Measurements from ENCODE around the gene FILIP1.

The FILIP1 gene

DNA sequence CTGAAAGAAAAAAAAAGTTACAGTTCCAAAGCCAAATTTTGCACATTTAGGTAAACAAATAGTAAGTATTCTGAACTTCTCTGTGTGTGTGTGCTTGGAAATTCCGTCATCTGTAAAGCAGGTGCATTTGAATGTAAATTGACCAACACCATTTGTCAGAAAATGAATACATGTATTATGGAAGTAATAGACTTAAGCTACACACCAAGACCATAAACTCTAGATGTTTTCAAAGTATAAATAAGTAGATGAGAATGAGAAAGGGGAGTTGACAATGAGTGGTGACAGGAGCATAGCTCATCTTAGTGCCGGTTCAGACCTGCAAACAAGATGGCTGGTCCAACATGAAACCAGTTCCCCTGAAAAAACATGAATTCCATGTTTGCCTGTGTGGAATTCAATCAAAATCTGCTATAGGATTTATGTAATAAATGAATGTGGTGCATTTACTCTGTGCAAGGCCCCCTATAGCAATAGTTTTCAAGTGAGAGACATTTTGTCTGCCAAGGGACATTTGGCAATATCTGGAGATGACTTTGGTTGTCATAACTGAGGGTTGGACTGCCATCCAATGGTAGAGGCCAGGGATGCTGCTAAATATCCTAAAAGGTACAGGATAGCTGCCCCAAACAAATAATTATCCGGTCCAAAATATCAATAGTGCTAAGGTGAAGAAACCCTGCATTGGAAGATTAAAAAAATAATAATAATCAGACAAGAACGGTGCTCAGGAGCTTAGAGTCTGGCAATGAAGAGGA is 11.0 kb upstream of the FILIP1 start:
- TF ChIP-seq, protein P1, sequence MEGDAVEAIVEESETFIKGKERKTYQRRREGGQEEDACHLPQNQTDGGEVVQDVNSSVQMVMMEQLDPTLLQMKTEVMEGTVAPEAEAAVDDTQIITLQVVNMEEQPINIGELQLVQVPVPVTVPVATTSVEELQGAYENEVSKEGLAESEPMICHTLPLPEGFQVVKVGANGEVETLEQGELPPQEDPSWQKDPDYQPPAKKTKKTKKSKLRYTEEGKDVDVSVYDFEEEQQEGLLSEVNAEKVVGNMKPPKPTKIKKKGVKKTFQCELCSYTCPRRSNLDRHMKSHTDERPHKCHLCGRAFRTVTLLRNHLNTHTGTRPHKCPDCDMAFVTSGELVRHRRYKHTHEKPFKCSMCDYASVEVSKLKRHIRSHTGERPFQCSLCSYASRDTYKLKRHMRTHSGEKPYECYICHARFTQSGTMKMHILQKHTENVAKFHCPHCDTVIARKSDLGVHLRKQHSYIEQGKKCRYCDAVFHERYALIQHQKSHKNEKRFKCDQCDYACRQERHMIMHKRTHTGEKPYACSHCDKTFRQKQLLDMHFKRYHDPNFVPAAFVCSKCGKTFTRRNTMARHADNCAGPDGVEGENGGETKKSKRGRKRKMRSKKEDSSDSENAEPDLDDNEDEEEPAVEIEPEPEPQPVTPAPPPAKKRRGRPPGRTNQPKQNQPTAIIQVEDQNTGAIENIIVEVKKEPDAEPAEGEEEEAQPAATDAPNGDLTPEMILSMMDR (IDR thresholded peaks at IDR 0.05; ENCODE audit: low read depth, low read length) = peak; percentile 35
- DNase-seq (ENCODE audit: low read depth in 2 of 2) = peak; percentile 54 to 62
- H3K4me3 ChIP-seq (replicated peaks in 1 of 2; ENCODE audit: low read depth in 2 of 2, low read length in 2 of 2) = no peak overlapping the region

DNA sequence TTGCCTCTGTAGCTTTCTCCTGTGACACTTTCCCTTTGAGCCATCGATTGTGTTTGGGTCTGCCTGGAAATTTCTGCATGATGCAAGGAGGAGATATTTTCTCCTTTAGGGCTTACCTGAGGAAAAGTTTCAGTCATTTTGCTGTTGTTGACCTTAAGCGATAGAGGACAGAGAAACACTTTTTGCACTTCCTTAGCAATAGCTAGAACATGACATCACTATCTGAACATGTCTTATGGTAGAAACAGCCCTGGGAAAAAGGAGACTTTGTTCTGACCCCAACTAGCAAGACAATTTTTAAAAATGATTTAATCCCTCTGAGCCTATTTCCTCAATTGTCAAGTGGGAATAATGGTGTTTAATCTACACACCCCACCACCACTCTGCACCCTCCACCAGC is 9.7 kb upstream of the FILIP1 start:
- TF ChIP-seq, protein P1 (IDR thresholded peaks at IDR 0.05; ENCODE audit: low read depth, low read length) = no peak
- H3K4me3 ChIP-seq (replicated peaks in 1 of 2; ENCODE audit: low read depth in 2 of 2, low read length in 2 of 2) = no peak overlapping the region
- DNase-seq (ENCODE audit: low read depth in 2 of 2) = peak in 1 of 2 donors; percentile 65

DNA sequence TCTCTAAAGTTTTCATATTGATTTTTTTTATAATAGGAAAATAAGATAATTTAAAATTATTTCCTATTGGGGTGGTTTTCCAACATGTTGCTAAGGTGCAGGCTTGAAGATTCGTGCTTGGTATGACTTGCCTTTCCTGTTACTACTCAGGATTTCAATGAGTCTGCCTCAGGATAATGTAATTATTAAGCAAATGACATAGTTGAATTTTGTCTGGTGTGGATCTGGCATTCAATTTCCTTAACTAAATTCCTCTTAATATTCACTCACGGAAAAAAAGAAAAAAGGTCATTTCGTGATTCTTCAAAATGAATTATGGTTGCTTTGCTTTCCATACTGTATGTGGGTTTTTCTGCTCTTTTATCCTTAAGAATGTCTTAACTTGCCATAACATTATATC is 9.3 kb upstream of the FILIP1 start:
- H3K4me3 ChIP-seq (replicated peaks in 1 of 2; ENCODE audit: low read depth in 2 of 2, low read length in 2 of 2) = no peak overlapping the region
- TF ChIP-seq, protein P1 (IDR thresholded peaks at IDR 0.05; ENCODE audit: low read depth, low read length) = no peak
- DNase-seq (ENCODE audit: low read depth in 2 of 2) = no peak

DNA sequence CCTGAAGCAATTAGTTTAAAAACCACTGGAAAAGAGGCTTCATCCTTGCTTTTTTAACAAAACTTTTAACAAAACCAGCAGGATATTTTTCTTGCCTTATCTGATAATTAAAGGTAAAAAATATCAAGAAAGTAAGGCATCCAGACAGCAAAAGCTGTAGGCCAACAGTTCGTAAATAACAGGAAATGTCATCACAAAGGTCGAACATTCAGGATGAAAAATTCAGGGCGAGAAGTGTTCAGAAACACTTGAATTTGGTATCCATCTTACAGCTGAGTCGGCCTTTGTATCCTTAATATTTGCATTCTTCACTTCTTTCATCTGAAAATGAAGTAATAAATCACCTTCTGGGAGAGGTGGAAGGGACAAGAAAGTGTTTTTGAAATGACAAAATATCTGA is 8.2 kb upstream of the FILIP1 start:
- TF ChIP-seq, protein P1 (IDR thresholded peaks at IDR 0.05; ENCODE audit: low read depth, low read length) = no peak
- DNase-seq (ENCODE audit: low read depth in 2 of 2) = no peak
- no peak overlapping the region for H3K4me3 ChIP-seq (replicated peaks in 1 of 2; ENCODE audit: low read depth in 2 of 2, low read length in 2 of 2)

DNA sequence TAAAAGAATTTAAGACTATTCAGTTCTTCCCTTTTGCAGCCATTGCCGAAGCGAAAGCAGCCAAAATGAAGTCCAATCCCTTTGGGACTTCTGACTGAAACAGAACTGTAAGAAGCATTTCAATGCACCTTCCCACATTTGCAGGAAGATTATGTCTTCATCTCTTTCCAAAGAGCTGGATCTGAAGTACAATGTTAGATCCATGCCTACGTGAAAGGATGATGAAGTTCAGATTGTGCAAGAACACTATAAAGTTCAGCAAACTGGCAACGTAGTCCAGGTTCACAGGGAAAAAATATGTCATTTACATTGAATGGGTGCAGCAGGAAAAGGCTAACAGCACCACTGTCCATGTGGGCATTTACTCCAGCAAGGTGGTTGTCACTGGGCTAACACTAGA is 6.0 kb upstream of the FILIP1 start:
- peak in 1 of 2 donors; percentile 38 for DNase-seq (ENCODE audit: low read depth in 2 of 2)
- TF ChIP-seq, protein P1 (IDR thresholded peaks at IDR 0.05; ENCODE audit: low read depth, low read length) = no peak
- H3K4me3 ChIP-seq (replicated peaks in 1 of 2; ENCODE audit: low read depth in 2 of 2, low read length in 2 of 2) = no peak overlapping the region

DNA sequence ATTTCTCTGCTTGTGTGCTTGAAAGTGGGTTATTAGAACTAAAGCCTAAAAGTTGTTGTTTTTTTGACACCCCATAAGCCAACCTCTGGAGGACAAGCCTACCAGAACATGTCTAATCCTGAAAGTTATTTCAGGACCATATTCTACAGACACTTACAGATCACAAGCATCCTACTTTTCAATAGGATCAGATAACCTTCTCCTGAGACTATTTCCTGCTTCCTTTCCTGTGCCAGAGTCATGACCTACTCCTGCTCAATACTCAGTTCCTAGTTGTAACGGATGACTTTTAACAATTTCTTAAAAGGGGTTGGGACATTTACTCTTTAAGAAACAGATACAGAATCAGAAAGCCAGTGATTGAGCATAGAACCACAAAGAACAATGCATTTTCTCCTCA is 5.3 kb upstream of the FILIP1 start:
- no peak overlapping the region for H3K4me3 ChIP-seq (replicated peaks in 1 of 2; ENCODE audit: low read depth in 2 of 2, low read length in 2 of 2)
- TF ChIP-seq, protein P1 (IDR thresholded peaks at IDR 0.05; ENCODE audit: low read depth, low read length) = no peak
- DNase-seq (ENCODE audit: low read depth in 2 of 2) = no peak

DNA sequence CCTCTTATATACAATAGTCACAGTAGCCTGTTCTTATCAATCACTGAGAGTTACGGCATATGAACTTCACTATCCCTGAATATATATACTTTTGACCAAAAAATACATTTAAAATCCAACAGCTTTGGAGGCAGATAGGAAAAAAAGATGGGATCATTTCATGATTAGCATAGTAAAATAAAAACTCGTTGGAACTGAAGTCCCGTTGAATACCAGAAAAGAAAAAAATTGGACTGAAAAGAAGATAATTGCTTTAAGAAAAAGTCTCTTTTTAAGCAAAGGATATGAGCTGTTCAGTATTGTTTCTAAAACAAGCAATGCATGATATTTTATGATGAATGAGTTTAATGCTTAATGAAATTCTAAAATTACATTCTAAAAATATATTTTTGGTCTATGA is 4.4 kb upstream of the FILIP1 start:
- TF ChIP-seq, protein P1 (IDR thresholded peaks at IDR 0.05; ENCODE audit: low read depth, low read length) = no peak
- no peak overlapping the region for H3K4me3 ChIP-seq (replicated peaks in 1 of 2; ENCODE audit: low read depth in 2 of 2, low read length in 2 of 2)
- DNase-seq (ENCODE audit: low read depth in 2 of 2) = no peak

All from cardiac fibroblast (primary cell).